ENCODE data around the gene CTIF.

CTIF gene

DNA sequence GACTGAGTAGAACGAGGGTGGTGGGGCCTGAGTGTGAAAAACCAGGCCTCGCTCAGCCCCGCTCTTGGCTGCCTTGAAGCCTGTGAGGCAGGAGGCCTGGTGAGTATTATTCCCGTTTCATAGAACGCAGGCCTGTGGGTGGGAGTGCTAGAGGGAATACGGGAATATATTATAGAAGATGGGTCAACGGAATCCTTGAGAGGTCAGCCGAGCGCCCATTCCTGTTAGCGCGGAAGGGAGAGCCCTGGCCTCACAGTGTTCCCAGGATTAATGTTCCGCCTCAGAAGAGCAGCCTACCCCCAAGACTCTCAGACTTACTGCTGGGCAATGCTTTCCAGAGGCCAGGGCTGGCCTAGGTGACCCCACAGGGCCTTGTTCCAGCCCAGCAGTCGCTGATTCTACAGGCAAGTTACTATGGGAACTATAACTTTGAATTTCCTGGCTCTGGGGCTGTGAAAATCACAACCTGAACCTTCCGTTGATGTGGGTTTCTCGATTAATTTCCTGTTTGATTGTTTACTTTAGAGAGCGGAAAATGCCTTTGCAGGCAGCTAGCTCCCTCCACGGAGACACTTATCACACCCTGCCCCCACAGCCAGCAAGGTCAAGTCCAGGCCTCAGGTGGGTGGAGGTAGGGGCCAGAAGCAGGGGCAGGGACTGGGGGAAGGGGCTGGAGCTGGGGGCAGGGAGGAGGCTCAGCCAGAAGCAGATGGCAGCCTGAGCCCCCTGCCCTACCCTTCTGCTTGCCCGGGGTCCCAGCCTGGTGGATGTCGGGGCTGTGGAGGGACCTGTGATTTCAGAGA, 303.6 kb downstream of the CTIF start:
- no peak for DNase-seq

DNA sequence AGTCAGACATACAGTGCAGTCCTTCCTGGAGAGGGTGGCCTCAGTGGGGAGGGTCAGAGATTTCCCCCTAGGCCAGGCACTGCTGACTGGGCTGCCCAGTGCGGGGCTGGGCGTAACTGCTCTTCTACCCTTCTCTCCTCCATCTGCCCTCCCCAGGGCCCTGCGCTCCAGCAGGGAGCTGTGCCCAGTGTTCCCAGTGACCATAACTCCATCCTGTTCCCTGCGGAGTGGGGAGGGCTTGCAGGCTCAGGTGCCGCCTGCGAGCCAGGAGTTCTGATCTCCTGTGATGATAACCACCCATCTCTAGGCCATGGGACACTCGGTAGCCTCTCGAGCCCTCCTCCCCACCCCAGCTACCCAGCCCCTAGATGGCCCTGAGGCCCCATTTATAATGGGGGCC, 304.3 kb downstream of the CTIF start:
- no peak for DNase-seq

DNA sequence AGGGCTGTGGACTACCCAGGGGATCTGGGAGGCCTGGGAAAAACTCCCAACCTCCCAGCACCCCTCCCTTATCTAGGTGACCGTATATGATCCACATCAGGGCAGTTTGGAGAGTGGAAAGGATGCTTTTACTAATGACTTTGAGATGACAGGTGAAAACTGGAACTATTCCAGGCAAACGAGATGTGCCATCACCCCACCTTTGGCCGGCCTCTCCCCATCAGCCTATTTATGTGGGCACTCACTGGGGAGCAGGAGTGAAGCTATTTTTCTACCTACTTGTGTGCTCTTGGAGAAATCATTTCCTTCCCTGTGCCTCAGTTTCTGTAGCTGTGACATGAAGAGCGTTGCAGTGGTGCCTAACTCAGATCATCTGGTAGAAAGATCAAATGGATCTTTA, 304.8 kb downstream of the CTIF start:
- no peak for DNase-seq

DNA sequence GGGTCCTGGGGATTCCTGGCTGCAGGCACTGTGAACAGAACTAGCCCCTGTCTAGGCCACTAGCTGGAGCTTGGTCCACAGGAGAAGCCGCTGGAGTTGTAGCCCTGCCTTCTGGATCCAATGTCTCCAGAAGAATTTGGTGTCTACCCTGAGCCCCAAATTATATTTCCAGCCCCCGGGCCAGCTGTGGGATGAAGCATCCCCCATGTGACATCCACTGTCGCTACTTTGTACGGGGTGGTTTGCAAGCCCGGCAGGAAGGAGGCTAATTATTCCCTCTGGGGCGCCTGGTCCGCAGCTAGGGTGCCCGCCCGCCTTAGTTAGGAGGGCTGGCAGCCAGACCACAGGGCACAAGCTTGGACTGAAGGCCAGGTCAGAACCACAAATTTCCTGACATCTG, 305.4 kb downstream of the CTIF start:
- DNase-seq, result no peak

DNA sequence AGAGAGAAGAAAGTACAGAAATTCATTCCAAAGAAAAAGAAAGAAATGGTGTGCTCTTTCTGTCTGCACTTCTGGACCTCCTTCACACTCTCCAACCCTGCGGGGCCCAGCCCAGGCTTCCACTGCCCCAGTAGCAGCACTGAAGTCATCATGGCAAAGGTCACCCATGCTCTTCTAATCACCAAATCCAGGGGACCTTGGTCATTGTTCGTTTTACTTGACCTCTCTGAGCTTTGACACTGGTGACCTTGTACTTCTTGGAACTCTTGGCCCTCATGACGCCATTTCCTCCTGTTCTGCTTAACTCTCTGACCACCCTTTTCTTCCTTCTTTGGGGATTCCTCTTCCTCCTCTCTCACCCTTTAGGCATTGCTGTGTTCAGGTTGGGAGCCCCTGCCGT, 306.3 kb downstream of the CTIF start:
- DNase-seq, result no peak

DNA sequence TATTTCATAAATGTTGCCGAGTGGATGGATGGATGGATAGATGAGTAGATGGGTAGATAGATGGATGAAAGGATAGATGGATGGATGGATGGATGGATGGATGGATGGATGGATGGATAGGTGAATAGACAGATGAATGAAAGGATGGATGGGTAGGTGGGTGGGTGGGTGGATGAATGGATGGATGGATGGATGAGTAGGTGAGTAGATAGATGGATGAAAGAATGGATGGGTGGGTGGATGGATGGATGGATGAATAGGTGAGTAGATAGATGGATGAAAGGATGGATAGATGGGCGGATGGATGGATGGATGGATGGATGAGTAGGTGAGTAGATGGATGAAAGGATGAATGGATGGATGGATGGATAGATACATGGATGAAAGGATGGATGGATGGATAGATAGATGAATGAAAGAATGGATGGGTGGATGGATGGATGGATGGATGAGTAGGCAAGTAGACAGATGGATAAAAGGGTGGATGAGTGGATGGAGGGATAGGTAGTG, 307.6 kb downstream of the CTIF start:
- DNase-seq, result no peak

DNA sequence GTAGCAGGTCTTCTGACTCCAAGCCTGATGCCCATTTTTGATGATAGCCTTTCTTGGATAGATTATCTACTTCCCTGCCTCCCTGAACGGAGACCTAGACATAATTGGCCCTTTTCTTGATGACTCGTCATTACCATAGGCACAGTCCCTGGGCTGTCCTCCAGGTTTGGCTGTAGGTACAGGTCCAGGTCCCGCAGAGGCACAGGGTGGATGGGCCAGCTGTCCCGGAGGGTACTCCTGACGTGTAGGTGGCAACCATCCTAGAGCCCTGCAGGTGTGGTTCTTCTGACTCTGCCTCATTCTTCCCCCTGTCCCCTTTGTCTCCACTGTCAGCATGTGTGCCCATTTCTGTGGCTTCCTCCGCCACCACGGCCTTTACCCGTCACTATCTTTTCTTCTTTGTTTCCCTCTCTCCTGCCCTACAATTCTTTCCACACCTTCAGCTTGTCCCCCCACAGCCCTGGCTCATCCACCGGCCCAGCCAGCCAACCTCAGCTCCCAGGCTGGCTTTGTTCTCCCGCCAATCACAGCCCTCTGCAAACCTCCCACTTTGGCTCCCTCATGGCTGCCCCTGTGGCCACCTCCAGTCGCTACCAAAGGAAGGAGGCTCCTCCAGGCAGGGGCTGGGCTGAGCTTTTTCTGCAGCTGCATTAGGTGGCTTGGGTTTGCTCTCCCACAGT, 309.1 kb downstream of the CTIF start:
- DNase-seq, result no peak

DNA sequence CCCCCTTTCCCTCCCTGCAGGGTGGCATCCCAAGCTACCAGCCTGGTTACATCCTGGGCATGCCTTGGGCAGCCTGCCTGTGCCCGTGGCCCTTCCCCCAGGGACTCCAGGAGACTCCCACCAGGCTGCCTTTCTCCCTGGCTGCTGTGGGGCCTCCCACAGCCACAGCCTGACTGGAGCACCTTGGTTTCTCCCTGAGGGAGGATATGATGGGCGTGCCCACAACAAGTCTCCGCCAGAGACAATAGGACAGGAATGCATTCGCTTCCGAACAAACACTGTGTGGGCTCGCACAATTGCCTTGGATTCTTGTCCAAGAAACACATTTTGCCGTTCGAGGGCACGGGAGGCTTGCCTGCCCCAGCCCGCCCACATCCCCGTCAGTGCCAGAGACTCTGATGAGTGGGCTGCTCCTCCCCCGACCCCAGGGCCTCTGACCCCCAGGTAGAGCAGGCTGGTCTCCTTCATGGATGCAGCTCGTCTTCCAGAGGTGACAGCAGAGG, 309.9 kb downstream of the CTIF start:
- no peak for DNase-seq

DNA sequence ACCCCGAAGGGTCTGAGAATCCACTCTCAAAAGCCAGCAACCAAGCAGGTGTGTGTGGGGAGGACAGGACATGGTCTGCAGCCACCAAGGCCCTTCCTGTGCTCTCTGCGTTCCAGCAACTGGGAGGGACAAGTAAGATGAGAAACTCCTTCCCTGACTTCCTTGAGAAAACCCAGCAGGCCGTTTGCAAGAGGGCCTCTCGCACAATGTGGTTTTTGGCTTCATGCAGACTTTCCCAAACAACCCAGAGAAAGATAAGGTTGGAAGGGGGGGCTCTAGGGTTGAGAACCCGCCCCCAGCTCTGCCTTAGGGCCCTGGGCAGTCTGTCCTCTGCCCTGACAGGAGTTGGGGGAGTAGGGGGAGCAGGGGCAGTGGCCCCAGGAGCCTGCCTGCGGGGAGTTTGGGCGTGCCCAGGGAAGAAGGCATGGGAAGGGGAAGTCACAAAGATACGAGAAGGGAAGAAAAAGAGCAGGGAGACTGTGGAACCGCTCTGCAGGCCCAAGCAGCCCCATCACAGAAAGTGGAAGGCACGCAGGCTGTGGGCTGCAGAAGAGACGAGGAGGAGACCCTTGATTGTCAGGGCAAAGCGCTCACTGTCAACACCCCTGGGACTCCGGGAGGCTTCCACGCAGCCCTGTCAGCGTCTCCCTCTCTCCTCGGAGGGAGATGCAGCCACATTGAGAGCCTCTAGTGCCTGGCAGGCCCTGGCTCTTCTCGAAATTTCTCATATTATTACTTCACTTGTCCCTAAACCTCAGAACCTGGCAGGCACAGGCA, 312.2 kb downstream of the CTIF start:
- no peak for DNase-seq

DNA sequence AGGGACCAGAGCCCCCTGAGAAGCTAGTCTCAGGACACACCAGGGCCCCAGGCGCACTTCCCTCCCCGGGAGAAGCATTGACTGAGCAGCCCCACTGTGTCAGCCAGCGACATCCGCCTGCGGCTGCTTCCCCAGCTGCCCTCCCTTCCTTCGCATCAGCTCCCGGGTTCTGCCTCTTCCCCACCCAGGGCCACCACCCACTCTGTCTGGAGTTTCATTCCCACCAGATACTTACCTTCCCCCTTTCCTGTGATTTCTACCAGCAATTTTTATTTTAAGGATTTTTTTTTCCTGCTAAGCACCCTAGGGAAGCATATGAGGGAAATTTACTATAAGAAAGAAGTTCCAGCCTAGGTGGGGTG, 312.7 kb downstream of the CTIF start:
- DNase-seq, result no peak

DNA sequence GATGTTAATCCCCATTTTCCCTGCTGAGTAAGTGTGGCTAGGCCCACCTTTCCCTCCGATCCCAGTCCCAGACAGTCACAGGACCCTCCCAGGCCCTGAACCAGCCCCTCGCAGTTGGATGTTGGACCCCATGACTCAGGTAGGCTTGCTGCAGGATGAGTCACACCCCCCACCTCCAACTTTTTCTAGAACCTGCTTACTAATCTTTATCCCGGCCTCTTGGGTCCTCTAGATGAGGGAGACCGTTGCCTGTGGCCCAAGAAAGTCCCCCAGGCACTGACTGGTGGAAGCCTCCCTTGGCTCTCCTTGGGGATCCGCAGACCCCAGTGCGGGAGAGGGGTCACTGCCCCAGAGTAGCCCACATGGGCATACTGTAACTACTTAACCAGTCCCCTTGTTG, 313.5 kb downstream of the CTIF start:
- no peak for DNase-seq

DNA sequence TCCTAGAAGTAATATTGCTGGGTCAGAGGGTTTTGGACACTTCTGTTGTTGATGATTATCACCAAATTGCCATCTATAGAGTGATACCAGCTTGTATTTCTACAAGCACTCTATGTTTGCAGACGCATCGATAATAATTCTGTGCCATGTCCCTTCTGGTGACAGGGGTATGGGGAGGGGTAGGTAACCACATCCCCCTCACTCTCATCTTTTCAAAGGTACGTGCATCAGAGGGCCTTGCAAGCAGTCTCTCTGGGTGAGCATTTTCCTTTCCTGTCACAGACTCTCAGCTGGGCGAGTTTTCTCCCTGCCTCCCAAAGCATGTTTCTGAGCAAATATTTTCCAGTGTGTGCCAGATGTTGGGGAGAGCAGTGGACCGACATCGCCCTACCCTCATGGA, 314.0 kb downstream of the CTIF start:
- no peak for DNase-seq

DNA sequence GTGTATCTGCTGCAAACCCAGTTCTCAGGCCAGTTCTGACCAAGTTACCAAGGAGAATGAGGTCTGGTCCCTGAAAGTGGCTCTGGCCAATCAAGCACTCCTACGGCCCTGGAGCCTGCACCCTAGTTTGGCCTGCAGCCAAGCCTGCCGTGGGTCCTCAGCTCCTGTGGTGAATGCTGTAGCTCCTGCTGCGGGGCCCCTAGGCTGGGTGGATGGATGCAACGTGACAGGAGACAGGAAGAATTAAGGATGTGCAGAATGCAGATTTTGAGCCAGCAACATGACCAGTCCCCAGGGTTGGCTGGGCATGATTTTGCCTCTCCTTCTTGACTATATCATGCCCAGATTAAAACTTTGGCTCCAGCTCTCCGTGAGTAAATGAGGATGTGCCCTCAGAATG, 314.8 kb downstream of the CTIF start:
- no peak for DNase-seq

DNA sequence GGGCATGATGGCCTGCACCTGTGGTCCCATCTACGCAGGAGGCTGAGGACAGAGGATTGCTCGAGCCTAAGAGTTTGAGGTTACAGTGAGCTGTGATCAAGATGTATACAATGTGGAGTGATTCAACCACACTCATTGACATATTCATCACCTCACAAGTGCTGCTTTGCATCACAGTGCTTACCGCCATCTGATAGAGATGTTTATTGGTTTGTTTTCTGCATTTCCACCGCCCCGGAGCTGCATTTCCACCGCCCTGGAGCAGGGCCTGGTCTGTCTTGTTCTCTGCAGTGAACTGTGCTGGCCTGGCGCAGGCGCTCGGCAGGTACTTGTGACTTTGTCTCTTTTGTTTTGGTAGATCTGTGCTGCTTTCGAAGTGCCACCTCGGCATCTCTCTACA, 315.9 kb downstream of the CTIF start:
- no peak for DNase-seq

DNA sequence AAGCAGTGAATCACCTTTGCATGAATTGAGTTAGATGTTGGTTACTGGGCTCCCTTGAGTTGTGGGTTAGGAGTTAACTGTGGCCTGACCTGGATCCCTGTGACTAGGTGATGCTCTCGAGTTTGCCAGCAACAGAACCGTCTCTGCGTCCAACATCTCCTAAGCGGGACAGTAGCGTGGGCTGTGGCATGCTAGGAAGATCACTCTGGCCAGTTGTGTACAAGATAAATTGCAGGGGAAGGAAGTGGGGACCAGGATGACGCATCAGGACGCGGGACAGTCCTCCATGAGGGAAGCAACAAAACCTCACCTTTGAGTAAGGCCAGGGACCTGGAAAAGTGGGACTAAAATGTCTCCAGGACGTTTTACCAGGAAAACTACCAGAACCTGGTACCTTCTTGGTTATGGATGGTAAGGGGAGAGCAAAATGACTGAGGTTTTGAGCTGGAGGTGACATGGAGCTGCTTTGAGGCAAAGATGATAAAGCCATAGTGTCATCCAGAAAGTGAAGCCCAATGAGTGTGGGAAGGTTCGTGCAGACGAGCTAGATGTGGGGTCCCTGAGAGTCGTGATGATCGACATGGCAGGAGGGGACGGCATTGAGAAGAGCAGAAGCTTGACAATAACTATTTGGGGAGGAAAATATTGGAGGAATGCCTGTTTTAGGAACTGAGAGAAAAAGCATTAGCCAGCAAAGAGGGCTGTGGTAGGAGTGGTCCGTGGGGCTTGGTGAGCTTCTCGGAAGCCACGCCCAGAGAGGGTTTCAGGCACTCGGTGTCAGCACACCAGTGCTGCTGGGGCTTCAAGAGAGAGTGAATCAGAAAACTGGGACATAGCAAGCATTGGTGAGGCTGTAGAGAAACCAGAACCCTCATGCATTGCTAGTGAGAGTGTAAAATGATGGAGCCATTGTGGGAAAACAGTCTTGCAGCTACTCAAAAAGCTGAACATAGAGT, 316.9 kb downstream of the CTIF start:
- no peak for DNase-seq

DNA sequence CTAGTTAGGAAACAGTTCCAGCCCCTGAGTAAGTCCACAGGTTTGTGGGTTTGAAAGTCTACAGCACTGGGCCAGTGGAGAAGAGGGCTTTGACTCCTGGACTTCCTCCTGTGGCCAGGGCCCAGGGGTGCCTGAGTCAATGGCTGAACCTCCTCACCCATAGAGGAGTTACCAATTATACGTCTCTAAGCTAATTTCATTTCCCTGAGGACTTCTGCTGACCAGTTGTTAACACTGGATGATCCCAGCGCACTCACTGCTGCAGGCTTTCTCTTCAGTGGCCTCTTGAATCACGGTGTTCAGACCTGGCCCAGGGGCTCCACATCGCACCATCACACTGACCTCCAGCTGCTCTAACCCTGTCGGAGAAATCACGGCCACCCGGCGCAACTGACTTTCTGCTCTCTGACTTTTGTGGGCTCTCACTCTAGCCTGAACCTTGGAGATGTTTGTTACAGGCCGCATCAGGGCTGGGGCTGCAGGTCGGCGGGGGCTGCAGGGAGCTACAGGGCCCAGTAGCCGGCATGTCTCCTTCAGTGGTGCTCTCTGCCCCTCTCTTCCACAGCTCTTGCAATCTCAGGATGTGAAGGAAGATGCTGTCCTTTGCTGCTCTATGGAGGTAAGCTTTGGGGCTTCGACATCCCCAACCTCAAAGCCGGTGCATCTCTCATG, 318.3 kb downstream of the CTIF start:
- DNase-seq, result no peak

DNA sequence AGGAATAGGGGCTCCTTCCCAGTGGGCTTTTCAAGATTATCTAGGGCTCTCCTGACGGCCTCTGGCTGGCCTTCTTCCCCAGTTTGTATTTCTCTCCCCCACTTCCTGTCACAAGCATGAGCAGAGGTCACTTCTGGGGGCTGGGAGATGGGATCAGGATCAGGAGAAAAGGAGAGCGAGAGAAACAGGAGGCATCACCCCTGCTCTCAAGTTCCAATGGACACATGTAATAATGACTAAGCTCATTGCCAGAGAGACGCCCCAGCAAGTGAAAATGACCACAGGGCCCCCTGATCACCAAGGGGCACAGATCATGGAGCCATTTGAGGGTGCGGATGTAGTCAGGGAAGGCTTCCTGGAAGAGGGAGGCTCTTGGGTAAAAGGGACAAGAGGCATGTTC, 319.8 kb downstream of the CTIF start:
- DNase-seq, result no peak

DNA sequence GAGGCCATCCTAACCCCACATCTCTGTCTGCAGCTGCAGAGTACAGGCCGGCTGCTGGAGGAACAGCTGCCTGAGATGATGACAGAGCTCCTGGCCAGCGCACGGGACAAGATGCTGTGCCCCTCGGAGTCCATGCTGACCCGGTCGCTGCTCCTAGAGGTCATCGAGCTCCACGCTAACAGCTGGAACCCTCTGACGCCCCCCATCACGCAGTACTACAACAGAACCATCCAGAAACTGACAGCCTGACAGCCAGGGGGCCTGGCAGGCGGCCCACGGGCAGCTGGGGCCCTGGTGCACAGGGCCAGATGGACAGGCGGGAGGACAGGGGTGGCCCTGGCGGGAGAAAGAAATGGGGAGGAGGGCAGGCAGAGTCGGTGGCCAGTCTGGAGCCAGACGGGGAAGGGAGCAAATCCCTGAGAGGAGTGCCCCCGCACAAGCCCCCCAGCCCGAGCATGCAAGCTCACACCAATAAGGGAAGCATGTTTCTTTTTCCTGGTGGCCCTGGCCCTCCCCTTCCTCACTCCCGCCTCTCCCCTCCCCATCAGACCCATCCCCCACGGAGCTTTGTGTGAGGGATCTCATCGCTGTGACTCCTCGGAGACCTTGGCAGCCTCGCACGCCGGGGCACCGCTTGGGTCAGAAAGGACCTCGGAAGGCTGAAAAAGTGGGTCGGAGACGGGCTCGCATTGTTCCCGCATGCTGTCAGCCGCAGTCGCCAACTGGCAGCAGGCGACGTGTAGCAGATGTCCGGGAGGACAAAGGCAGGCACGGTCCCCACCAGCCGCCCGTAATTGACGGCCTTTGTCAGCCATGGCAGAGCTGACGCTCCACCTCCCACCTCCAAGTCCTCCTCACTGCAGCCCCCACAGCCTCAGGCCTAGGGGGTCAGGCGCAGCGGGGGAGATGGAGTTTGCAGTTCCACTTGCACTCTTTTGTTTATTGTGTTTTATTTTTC, 320.8 kb downstream of the CTIF start:
- no peak for DNase-seq

DNA sequence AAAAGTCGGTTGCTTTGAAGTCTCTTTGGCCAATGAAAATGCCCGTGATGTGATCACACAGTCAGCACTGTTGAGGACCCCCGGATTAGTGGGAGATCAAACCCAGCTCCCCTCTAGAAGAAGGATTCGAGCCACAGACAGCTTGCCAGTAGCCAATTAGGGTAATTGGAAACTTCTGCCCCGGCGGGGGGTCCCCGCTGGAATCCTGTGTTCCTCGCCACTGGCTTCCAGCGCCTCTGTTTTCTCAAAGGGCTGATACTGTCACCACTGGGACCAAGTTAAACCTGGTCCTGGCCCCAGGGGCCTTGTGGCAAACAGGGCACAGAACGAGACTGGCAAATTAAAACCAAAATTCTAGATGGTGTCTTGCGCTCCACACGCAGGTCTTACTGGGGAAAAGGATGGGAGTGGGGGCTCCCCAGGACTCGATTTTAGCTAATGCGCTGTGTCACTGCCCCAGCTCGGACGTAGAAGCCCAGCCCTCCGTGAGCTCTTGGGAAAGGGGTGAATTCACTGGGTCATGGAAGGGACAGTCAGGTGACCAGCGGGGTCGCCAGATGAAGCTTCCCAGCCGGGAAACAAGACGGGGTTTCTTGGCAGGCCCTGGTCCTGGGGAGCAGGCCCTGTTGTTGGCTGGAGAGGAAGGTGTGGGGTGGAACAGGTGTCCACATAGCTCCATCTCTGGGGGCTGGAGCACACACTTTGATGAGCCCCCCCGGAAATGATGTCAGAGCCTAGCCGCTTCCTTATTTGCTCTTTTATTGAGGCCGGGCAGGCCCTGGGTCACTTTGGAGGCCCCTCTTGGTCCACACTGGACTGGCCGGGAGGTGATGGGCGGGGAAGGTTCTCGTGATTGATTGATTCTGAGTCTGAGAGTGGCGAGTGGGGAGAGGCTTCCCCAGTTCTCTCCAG, 321.7 kb downstream of the CTIF start:
- no peak for DNase-seq

Data from SIG-M5 (cell line).